ENCODE data around the gene KPNA1. TPM values are rescaled to one million over a fixed set of nuclear protein-coding genes. Genes with fewer than 3 reads are reported as not detected.

KPNA1 gene
- polyA plus RNA-seq, 3 donors = 18.0 to 41.2 (median 38.5) TPM

GRCh38 chr3:122516846-122517360 lies 2.2 kb upstream of the KPNA1 start:
- Mint-ChIP-seq H3K27me3 (ENCODE audit: low read depth in 3 of 3) (peaks cover 0 to 3% (median 2%) of the 10 kb centered on the region in 3 donors), H3K4me3 (no peak overlapping the region), H3K9me3 (peaks cover 0 to 1% (median 0%) of the 10 kb centered on the region in 7 donors), H3K27ac (no peak overlapping the region), H3K36me3 (peaks cover 0 to under 1% of the 10 kb centered on the region in 2 donors), H3K4me1 (peaks cover 22% of the 10 kb centered on the region)
- Histone ChIP-seq H3K27ac (ENCODE audit: low read depth in 1 of 2, low read length in 2 of 2) (no peak overlapping the region), H3K9me3 (replicated peaks in 1 of 2; ENCODE audit: control insufficient read depth in 1 of 2, insufficient read depth in 1 of 2, low read length in 2 of 2) (no peaks in the 10 kb centered on the region), H3K4me1 (ENCODE audit: control insufficient read depth in 1 of 2, insufficient read depth in 2 of 2, low read length in 2 of 2) (peaks cover 15 to 18% of the 10 kb centered on the region in 2 donors), H4K20me1 (ENCODE audit: insufficient read depth, low read length) (peaks cover 19% of the 10 kb centered on the region), H3K36me3 (replicated peaks in 1 of 2; ENCODE audit: control insufficient read depth in 1 of 2, insufficient read depth in 2 of 2, low read length in 2 of 2) (no peaks in the 10 kb centered on the region), H3K27me3 (ENCODE audit: control insufficient read depth in 2 of 2, insufficient read depth in 2 of 2, low read length in 2 of 2) (no peaks in the 10 kb centered on the region), H3K79me2 (ENCODE audit: insufficient read depth, low read length) (peaks cover 19% of the 10 kb centered on the region), H3K9ac (ENCODE audit: insufficient read depth, low read length, poor library complexity, severe bottlenecking) (no peak overlapping the region), H2AFZ (ENCODE audit: insufficient read depth, low read depth, low read length, poor library complexity, severe bottlenecking) (peak overlapping the region; percentile 62), H3K4me2 (replicated peaks; ENCODE audit: extremely low read depth, low read length, poor library complexity, severe bottlenecking) (no peak overlapping the region), H3K4me3 (replicated peaks in 1 of 3; ENCODE audit: low read depth in 2 of 3, low read length in 3 of 3) (no peak overlapping the region)
- intact Hi-C loops (cut with micrococcal nuclease) = loop anchor here in 1 of 2 donors (10.0 kb wide), 2 partner anchors 52 to 102 kb away; partner anchors contain the start of gene WDR5B
- WGBS (ENCODE audit: insufficient coverage) = 95% methylated on average over 3 of the region's 6 CpGs
- no peak for DNase-seq
- no peak for TF ChIP-seq CTCF (IDR thresholded peaks at IDR 0.05)

DNA sequence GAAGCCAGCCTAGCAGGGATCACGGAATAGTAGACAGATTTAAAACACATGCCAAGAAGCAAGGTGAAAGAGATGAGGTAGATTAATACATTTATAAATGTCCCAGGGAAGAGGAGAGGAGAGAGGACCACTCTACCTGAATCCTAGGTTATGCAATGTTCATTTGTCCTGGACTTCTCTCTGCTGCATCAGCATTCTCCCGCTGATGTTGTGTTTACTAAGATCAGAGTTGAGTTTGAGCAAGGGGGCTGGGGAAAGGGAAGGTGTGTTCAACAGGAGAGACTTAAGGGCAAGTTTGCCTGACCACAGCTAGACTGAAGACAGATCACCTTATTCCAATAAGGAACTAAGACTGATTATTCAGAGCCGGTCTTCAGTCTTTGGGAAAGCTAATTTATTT lies 1.1 kb upstream of the KPNA1 start:
- Histone ChIP-seq H3K79me2 (ENCODE audit: insufficient read depth, low read length) (peaks cover 29% of the 10 kb centered on the region), H3K9me3 (replicated peaks in 1 of 2; ENCODE audit: control insufficient read depth in 1 of 2, insufficient read depth in 1 of 2, low read length in 2 of 2) (no peaks in the 10 kb centered on the region), H3K36me3 (replicated peaks in 1 of 2; ENCODE audit: control insufficient read depth in 1 of 2, insufficient read depth in 2 of 2, low read length in 2 of 2) (no peaks in the 10 kb centered on the region), H3K27me3 (ENCODE audit: control insufficient read depth in 2 of 2, insufficient read depth in 2 of 2, low read length in 2 of 2) (no peaks in the 10 kb centered on the region), H3K4me1 (ENCODE audit: control insufficient read depth in 1 of 2, insufficient read depth in 2 of 2, low read length in 2 of 2) (peaks cover 15 to 22% of the 10 kb centered on the region in 2 donors), H3K4me3 (replicated peaks in 1 of 3; ENCODE audit: low read depth in 2 of 3, low read length in 3 of 3) (no peak overlapping the region), H3K4me2 (replicated peaks; ENCODE audit: extremely low read depth, low read length, poor library complexity, severe bottlenecking) (no peak overlapping the region), H2AFZ (ENCODE audit: insufficient read depth, low read depth, low read length, poor library complexity, severe bottlenecking) (peak overlapping the region; percentile 62), H3K27ac (ENCODE audit: low read depth in 1 of 2, low read length in 2 of 2) (no peak overlapping the region), H4K20me1 (ENCODE audit: insufficient read depth, low read length) (peaks cover 29% of the 10 kb centered on the region), H3K9ac (ENCODE audit: insufficient read depth, low read length, poor library complexity, severe bottlenecking) (no peak overlapping the region)
- Mint-ChIP-seq H3K27me3 (ENCODE audit: low read depth in 3 of 3) (peaks cover 0 to 3% (median 2%) of the 10 kb centered on the region in 3 donors), H3K4me1 (peaks cover 32% of the 10 kb centered on the region), H3K27ac (no peak overlapping the region), H3K36me3 (peaks cover 0 to 4% of the 10 kb centered on the region in 2 donors), H3K9me3 (peaks cover 0 to 1% (median 0%) of the 10 kb centered on the region in 7 donors), H3K4me3 (no peak overlapping the region)
- no peak for TF ChIP-seq CTCF (IDR thresholded peaks at IDR 0.05)
- intact Hi-C loops (cut with micrococcal nuclease) = loop anchor here in 1 of 2 donors (10.0 kb wide), 2 partner anchors 51 to 101 kb away; partner anchors contain the start of gene WDR5B
- 100% methylated on average over 1 of the region's 3 CpGs for WGBS (ENCODE audit: insufficient coverage)
- DNase-seq = no peak
